ENCODE measurements around the gene CAVIN2. TPM values are rescaled to one million over a fixed set of nuclear protein-coding genes. Genes with fewer than 3 reads are reported as not detected.

The CAVIN2 gene
- total RNA-seq, 1 experiment from 2014 or later, result 2.3 TPM

DNA sequence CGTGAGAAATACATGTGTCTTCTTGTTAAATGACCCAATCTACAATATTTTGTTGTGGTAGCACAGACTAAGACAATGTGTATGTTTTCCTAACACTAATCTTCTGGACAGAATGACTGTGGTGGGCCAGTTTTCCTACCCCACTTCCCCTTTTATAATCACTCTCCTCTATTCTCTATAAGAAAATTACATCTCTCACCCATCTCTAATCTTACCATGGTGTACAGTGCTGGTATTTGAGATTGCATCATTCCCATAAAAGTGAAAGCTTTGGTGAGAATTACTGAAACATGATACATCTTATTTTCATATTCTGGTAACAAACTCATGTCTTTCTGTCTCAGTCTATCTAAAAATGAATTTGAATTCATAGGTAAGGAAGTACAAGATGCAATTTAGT, 40.5 kb downstream of the CAVIN2 start:
- no TSS peak for BruUV-seq (replicated peaks)
- ChIA-PET POLR2A (ENCODE audit: unreplicated experiment) (no interaction called here), CTCF (no interaction called here)
- H3K27me3 ChIP-seq (ENCODE audit: insufficient read depth, low read depth), result no peaks in the 10 kb centered on the region
- H3K4me3 ChIP-seq, result no peak overlapping the region
- TF ChIP-seq, protein P1, sequence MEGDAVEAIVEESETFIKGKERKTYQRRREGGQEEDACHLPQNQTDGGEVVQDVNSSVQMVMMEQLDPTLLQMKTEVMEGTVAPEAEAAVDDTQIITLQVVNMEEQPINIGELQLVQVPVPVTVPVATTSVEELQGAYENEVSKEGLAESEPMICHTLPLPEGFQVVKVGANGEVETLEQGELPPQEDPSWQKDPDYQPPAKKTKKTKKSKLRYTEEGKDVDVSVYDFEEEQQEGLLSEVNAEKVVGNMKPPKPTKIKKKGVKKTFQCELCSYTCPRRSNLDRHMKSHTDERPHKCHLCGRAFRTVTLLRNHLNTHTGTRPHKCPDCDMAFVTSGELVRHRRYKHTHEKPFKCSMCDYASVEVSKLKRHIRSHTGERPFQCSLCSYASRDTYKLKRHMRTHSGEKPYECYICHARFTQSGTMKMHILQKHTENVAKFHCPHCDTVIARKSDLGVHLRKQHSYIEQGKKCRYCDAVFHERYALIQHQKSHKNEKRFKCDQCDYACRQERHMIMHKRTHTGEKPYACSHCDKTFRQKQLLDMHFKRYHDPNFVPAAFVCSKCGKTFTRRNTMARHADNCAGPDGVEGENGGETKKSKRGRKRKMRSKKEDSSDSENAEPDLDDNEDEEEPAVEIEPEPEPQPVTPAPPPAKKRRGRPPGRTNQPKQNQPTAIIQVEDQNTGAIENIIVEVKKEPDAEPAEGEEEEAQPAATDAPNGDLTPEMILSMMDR (conservative IDR thresholded peaks at IDR 0.05), result no peak
- TF ChIP-seq EZH2 (IDR thresholded peaks at IDR 0.05; ENCODE audit: low read depth), result no peak
- H3K4me1 ChIP-seq (replicated peaks; ENCODE audit: insufficient read depth), result no peaks in the 10 kb centered on the region
- H3K27ac ChIP-seq, result no peak overlapping the region
- H3K9me2 ChIP-seq (ENCODE audit: insufficient read depth), result no peaks in the 10 kb centered on the region
- DNase-seq, result no peak
- no peak overlapping the region for H3K4me2 ChIP-seq
- no peaks in the 10 kb centered on the region for H3K36me3 ChIP-seq (ENCODE audit: low read depth)
- intact Hi-C loops (cut with micrococcal nuclease; ENCODE audit: unreplicated experiment), result no loop called here
- H3K9me3 ChIP-seq (ENCODE audit: insufficient read depth, low read depth), result no peaks in the 10 kb centered on the region
- H3F3A ChIP-seq (ENCODE audit: insufficient read depth, low read depth), result no peaks in the 10 kb centered on the region
- no peak overlapping the region for H2AFZ ChIP-seq
- no peaks in the 10 kb centered on the region for H4K20me1 ChIP-seq (ENCODE audit: insufficient read depth)
- H3K79me2 ChIP-seq (ENCODE audit: low read depth), result no peaks in the 10 kb centered on the region

DNA sequence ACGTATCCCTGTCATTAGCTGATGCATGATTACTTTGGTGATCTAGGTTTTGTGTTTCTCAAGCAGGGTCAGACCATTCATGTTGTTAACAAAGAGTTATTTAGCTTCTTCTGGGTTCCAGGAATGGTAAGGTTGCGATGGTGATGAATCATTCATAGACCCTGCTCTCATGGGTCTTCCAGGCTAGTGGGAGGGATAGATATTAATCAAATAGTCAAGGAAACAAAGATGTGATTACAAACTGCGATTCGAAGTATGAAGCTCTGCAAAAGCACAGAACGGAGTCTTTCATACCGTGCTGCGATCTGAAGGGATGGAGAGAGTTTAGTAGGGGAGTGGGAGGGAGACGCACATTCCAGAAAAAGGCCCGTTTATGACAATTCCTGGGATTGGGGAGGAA, 42.1 kb downstream of the CAVIN2 start:
- Histone ChIP-seq H3K9me2 (ENCODE audit: insufficient read depth) (no peaks in the 10 kb centered on the region), H3K4me2 (no peak overlapping the region), H3K27me3 (ENCODE audit: insufficient read depth, low read depth) (no peaks in the 10 kb centered on the region), H2AFZ (no peak overlapping the region), H3K4me3 (no peak overlapping the region), H3K27ac (no peak overlapping the region), H4K20me1 (ENCODE audit: insufficient read depth) (no peaks in the 10 kb centered on the region), H3K79me2 (ENCODE audit: low read depth) (no peaks in the 10 kb centered on the region), H3F3A (ENCODE audit: insufficient read depth, low read depth) (no peaks in the 10 kb centered on the region), H3K4me1 (replicated peaks; ENCODE audit: insufficient read depth) (no peaks in the 10 kb centered on the region), H3K9me3 (ENCODE audit: insufficient read depth, low read depth) (no peaks in the 10 kb centered on the region), H3K36me3 (ENCODE audit: low read depth) (no peaks in the 10 kb centered on the region)
- intact Hi-C loops (cut with micrococcal nuclease; ENCODE audit: unreplicated experiment), result no loop called here
- POLR2A ChIA-PET (ENCODE audit: unreplicated experiment), result interaction anchor here (0.6 kb wide), 1 partner anchor 167 kb away, joined by 4 read pairs; no protein-coding TSS in a partner anchor
- no peak for TF ChIP-seq EZH2 (IDR thresholded peaks at IDR 0.05; ENCODE audit: low read depth)
- TF ChIP-seq, protein P1 (conservative IDR thresholded peaks at IDR 0.05), result no peak
- CTCF ChIA-PET, result no interaction called here
- no TSS peak for BruUV-seq (replicated peaks)
- no peak for DNase-seq

DNA sequence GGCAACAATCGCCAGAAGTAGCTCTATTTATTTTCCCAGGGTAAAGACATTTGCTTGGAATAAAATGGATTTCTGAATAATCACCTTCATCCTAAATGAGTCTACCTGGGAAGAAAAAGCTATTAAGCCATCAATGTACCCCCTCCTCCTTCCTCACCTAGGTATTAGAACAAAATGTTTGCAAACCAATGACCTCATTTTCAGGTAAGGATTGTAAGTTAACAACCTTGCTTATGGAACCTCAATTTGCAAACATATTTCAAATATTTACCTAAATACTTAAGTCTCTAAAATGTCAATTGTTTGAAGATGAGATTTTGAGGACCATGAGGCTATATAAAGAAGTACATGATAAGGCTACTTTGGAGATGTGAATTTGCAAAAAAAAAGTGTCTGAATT, 43.9 kb downstream of the CAVIN2 start:
- ChIA-PET CTCF (no interaction called here), POLR2A (ENCODE audit: unreplicated experiment) (no interaction called here)
- intact Hi-C loops (cut with micrococcal nuclease; ENCODE audit: unreplicated experiment), result no loop called here

More for the DNA sequence above, 43.9 kb downstream of the CAVIN2 start:
- Histone ChIP-seq H3K27ac (no peak overlapping the region), H2AFZ (no peak overlapping the region), H3K36me3 (ENCODE audit: low read depth) (no peaks in the 10 kb centered on the region), H3K79me2 (ENCODE audit: low read depth) (no peaks in the 10 kb centered on the region), H3K9me3 (ENCODE audit: insufficient read depth, low read depth) (no peaks in the 10 kb centered on the region), H3K4me2 (no peak overlapping the region), H3K4me1 (replicated peaks; ENCODE audit: insufficient read depth) (no peaks in the 10 kb centered on the region), H3F3A (ENCODE audit: insufficient read depth, low read depth) (no peaks in the 10 kb centered on the region), H3K4me3 (no peak overlapping the region), H4K20me1 (ENCODE audit: insufficient read depth) (no peaks in the 10 kb centered on the region), H3K9me2 (ENCODE audit: insufficient read depth) (no peaks in the 10 kb centered on the region), H3K27me3 (ENCODE audit: insufficient read depth, low read depth) (no peaks in the 10 kb centered on the region)
- DNase-seq, result no peak
- no peak for TF ChIP-seq EZH2 (IDR thresholded peaks at IDR 0.05; ENCODE audit: low read depth)
- TF ChIP-seq, protein P1 (conservative IDR thresholded peaks at IDR 0.05), result no peak
- BruUV-seq (replicated peaks), result no TSS peak

Data from PC-9 (cell line).